ENCODE results near the gene DIP2B. TPM values are rescaled to one million over a fixed set of nuclear protein-coding genes. Genes with fewer than 3 reads are reported as not detected.

The DIP2B gene
- total RNA-seq, 1 donor from 2014 or later, result 21.3 TPM

- DNase-seq (ENCODE audit: low spot score), result no peak
These were observed 215.3 kb downstream of the DIP2B start for GRCh38 chr12:50720085-50720484.

GRCh38 chr12:50720501-50720900 lies 215.7 kb downstream of the DIP2B start:
- DNase-seq (ENCODE audit: low spot score), result no peak

GRCh38 chr12:50723865-50724264 lies 219.1 kb downstream of the DIP2B start:
- DNase-seq (ENCODE audit: low spot score), result no peak

GRCh38 chr12:50725011-50725942 lies 220.5 kb downstream of the DIP2B start:
- DNase-seq (ENCODE audit: low spot score), result no peak

GRCh38 chr12:50727466-50727865 lies 222.7 kb downstream of the DIP2B start:
- no peak for DNase-seq (ENCODE audit: low spot score)

- no peak for DNase-seq (ENCODE audit: low spot score)
These were observed 223.6 kb downstream of the DIP2B start for GRCh38 chr12:50728417-50728816.

- no peak for DNase-seq (ENCODE audit: low spot score)
These were observed 224.1 kb downstream of the DIP2B start for GRCh38 chr12:50728841-50729240.

GRCh38 chr12:50732591-50732990 lies 227.8 kb downstream of the DIP2B start:
- DNase-seq (ENCODE audit: low spot score), result no peak

- DNase-seq (ENCODE audit: low spot score), result no peak
These were observed 228.9 kb downstream of the DIP2B start for GRCh38 chr12:50733706-50734105.

GRCh38 chr12:50734409-50735263 lies 229.9 kb downstream of the DIP2B start:
- DNase-seq (ENCODE audit: low spot score), result no peak

GRCh38 chr12:50739611-50740010 lies 234.8 kb downstream of the DIP2B start:
- DNase-seq (ENCODE audit: low spot score), result no peak

GRCh38 chr12:50740307-50740706 lies 235.5 kb downstream of the DIP2B start:
- DNase-seq (ENCODE audit: low spot score), result no peak

- no peak for DNase-seq (ENCODE audit: low spot score)
These were observed 238.0 kb downstream of the DIP2B start for GRCh38 chr12:50742776-50743175.

- no peak for DNase-seq (ENCODE audit: low spot score)
These were observed 241.1 kb downstream of the DIP2B start for GRCh38 chr12:50745861-50746260.

- no peak for DNase-seq (ENCODE audit: low spot score)
These were observed 241.6 kb downstream of the DIP2B start for GRCh38 chr12:50746431-50746830.

- DNase-seq (ENCODE audit: low spot score), result no peak
These were observed 243.0 kb downstream of the DIP2B start for GRCh38 chr12:50747817-50748216.

GRCh38 chr12:50749459-50749882 lies 244.7 kb downstream of the DIP2B start:
- DNase-seq (ENCODE audit: low spot score), result no peak

GRCh38 chr12:50750366-50750765 lies 245.6 kb downstream of the DIP2B start:
- DNase-seq (ENCODE audit: low spot score), result no peak

- DNase-seq (ENCODE audit: low spot score), result no peak
These were observed 247.3 kb downstream of the DIP2B start for GRCh38 chr12:50751948-50752721.

GRCh38 chr12:50753232-50753769 lies 248.5 kb downstream of the DIP2B start:
- no peak for DNase-seq (ENCODE audit: low spot score)
